HG03571 (cell line): Measurements from ENCODE around the gene ATP6V1C2.

ENCODE experiments used
- ATAC-seq: cut with Tn5 transposase; IDR thresholded peaks from one replicate; pipeline ENCODE4 v1.9.1; 2021; ENCODE audit not compliant: unreplicated experiment

The ATP6V1C2 gene

GRCh38 chr2:10832203-10832936 lies 110.9 kb downstream of the ATP6V1C2 start:
- ATAC-seq = no peak

DNA sequence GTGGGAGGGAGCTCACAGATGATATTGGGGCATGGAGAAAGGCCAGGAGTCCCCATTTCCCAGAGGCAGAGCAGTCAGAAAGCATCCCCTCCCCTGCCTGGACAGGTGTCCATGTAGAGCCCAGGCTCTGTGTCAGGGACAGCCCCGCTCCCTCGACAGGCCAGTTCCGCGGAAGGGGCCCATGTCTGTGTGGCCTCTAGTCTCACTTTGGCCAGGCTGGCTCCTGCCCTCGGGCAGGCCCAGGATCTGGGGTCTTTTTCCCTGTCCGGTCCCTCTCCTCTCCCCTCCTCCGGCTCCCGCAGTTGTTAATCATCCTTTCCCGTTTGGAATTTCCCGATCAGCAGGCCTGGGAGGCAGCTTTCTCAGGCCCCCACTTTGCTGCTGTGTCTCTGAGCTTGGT lies 111.6 kb downstream of the ATP6V1C2 start:
- ATAC-seq = no peak

DNA sequence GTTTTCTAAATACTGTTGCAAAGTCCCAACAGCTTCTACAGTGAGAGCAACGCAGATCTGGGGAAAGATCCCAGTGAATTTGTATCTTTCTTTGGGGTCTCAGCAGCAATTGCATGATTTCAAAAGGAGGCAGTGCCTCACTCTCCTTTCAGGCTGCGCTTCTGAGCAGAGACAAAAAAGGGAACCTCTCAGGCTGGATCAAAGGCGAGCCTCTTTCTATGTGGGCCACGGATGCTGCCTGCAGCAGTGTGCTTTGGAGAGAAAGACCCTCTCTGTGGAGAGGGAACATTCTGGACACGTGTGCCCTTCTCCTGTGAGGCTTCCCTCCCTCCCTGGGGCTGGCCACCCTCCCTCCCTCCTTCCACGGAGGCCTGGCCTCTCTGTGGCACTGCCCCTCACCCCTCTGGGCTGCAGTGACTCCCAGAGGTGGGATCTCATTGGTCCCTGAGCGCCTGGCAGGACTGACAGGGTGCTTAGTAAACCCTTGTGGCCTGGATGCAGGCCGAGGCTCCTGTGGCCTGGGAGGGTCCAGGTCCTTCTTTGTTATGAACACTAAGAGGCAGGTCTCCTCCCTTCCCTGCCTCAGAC lies 112.7 kb downstream of the ATP6V1C2 start:
- no peak for ATAC-seq
